Cerebellar cortex (tissue), 1 donor: ENCODE measurements around the gene CLCN5.

ENCODE experiments used
- DNase-seq: peaks from one replicate; pipeline ENCODE4 v3.0.0-alpha.2; 2015; ENCODE audit warnings: low spot score

The CLCN5 gene

DNA sequence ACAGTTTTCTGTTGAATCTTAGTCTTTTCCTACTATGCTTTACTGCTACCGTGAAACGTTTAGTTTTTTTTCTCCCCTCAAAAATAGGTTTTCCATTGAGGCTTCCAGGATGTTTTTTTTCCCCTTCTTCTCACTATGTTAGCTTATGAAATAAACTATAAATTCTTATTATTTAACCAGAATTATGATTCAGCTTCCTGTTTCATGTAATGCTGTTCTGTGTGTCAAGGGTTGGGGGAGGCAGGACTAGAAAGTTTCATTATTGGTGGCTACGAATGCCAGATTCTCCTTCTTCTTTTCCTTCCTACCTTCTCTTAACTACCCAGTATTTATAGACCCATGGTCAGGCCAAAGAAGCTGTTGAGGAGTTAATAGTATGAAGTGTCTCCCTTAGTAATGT, 11.8 kb downstream of the CLCN5 start:
- no peak for DNase-seq

DNA sequence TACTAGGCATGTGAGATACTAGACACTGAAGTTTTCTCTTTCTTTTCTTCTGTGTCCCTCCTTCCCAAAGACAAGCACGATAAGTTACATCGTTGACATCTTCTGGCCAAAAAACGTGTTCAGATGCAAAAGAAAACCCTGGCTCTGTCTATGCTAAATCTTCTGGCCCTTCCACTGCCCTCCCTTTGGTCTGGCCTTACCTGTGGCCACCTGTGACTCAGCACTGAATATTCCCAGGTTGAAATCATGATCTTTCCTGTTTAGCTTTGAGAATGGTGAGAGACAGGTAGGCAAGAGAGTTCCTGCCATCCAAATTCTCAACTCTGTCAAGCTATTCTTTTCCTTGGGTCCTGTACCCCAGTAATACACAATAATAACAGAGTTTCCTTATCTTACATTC, 12.3 kb downstream of the CLCN5 start:
- DNase-seq, result no peak

DNA sequence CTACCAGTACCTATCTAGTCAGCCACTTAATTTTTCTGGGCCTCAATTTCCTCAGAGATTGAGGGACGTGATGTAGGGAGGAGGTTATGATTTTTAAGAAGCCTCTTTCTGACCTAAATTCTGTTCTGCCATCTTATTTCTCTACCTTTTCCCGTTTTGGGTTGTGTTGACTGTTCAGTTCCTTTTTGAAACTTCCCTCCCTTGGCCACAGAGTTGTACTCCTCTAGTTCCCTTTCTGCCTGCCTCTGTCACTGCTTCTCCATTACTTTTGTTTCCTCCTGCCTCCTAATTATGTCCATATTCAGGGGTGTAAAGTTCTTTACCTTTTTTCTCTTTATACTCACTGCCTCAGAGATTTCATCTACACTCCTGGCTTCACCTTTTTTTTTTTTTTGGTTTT, 25.4 kb downstream of the CLCN5 start:
- DNase-seq, result no peak

DNA sequence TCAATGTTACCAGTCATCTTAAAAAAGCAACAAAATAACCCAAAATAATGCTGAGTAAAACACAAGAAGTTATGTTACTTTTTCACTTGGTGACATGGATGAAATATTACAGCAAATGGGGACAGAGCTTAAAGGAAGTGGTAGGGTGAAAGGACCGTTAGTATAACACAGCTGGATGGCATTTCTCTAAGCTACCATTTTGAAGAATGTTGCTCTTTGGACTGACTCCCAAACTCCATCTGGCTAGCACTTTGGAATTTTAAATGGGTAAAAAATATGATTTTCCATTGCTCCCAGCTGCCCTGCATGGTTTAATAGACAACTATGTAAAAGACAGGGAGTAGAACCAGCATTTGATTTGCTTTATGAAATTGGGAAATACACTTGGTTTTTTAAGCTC, 27.6 kb downstream of the CLCN5 start:
- DNase-seq, result no peak

DNA sequence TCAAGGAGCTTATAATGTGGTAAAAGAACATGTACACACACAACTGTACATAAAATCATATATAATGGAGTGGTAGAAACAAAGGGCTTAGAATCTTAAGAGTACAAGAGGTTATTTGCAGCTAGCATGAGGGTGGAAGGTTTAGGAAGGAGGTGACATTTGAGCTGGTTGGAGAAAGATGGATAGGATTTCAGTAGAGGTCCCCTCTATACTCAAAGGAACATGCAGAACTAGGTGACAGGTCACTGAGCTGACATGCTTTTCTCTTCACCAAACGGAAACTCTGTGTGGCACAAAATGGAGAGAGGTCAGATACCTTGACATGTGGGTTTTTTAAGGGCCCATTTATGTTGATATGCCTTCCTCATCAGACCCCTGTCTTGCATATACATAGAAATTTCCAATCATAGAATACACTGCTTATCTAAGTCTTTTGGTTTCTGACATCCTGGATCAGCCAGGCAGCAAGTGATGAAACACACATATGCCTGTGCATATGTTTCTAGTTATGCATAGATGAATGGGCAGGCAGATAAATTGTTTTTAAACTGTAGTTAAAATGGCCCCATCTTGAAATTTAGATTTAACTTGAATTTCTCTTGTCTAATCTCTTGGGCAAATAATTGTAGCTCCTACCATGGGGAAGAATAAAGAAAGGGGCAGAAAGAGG, 29.3 kb downstream of the CLCN5 start:
- peak; percentile 40 for DNase-seq

DNA sequence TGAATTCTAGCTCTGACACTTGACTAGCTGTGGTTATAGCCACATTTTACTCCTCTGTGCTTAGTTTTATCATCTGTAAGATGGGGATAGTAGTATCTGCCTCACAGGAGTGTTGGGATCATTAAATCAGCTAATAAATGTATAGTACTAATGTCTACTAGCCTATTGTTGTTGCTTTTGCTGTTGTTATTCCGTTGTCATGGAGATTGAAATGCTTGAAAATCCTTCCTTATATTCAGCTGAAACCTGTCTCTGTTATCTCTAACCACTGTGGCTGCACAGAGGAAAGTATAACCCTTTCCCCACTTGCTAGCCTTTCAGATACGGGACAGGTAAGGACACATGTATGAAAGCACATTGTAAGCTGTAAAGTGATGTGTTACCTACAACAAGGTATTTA, 33.9 kb downstream of the CLCN5 start:
- DNase-seq, result no peak

DNA sequence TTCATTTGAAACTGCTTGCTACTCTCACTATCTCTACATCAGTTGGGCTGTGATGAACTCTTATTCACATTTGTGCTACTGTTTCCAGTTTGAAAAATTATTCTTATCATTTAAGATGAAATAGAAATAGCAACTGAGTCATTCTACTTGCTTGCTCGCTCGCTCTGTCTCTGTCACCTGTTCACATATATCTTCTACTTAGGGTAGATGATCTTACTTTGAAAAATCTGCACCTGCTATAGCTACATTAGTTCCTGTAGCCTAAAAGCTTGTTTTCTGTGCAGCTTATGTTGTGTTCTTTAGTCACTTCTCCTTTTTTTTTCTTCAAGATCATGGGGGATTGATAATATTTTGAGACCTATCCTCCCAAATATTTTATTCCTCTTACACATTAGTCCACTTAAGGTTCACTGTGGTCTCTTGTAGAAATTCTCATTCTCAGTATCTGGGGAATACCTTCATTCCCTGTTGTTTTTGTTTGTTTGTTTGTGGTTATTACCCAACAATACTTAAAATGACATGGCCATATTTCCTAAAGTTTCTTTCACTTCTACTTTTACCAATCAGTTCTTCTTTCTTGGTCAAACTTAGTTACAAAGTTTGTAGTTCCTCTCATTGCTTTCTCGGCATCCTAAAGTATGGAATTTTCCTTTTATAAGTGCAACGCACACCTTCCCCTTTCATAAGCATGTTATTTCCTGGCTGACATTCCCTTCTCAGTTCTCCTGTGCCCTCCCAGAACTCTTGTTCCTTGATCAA, 36.5 kb downstream of the CLCN5 start:
- no peak for DNase-seq

DNA sequence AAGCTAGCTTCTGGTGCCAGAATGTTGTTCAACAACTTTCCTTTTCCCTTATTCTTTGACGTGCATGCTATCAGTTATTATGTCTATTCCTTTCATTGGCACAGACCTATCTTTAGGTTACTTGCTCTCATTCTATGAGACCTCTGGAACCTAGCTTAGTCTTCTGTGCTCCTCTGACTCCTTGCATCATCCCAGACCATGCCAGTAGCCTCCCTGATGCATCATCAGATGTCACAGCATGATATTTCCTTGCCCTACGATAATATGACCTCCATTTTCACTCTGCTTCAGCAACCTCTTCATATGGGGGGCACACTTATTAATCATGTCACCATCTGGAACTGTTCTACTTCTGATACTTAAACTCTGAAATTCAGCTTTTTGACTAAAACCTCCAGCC, 37.2 kb downstream of the CLCN5 start:
- DNase-seq, result no peak

DNA sequence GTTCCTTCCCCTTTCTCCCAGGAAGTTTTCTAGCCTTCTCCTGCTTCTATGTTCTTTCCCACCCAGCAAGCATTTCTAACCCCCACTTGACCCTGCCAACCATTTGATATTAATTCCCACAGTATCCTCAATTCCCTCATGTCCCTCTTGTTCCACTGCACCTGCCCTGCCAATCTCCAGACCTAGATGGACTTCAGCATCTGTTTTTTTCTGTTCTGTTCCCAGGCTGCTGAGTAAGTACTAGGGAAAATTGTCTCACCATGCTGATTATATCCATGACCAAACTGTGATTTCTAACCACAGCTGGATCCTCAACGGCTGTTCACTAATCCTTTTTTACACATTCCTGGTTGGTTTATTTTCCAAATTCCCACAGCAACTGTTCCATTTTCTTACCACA, 37.7 kb downstream of the CLCN5 start:
- DNase-seq, result no peak

DNA sequence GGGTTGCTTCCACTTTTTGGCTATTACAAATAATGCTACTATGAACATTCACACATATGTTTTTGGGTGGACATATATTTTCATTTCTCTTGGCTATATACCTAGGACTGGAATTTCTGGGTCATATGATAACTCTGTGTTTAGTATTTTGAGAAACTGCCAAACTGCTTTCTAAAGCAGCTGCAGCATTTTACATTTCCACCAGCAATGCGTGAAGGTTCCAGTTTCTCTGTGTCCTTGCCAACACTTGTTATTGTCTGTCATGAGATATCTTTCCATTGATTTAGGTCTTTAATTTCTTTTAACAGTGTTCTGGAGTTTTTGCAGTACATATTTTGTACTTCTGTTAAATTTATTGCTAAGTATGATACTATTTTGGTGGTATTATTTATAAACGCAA, 48.3 kb downstream of the CLCN5 start:
- no peak for DNase-seq

DNA sequence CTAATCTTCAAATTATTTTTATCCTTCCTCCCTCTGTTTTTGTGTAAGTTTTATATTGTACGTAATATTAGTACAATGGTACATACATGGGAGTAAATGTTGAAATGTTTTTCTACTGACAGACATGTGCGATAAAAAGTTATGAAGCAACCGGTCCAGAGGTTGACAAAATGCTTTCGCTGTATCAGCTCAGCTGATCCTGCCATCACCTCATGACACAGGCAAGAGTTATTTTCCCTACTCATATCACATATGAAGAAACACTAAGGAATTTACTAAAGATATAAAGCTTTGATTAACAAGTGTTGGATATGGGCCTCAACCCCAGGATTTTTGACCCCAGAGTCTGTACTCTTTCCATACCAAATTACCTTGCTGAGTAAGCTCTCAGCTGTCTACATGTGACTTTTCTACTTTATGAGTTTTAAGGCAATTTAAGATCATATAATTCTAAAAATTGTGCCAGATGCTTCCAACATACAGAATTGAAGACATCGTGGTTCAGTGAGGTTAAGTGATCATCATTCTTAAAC, 50.0 kb downstream of the CLCN5 start:
- DNase-seq, result no peak

DNA sequence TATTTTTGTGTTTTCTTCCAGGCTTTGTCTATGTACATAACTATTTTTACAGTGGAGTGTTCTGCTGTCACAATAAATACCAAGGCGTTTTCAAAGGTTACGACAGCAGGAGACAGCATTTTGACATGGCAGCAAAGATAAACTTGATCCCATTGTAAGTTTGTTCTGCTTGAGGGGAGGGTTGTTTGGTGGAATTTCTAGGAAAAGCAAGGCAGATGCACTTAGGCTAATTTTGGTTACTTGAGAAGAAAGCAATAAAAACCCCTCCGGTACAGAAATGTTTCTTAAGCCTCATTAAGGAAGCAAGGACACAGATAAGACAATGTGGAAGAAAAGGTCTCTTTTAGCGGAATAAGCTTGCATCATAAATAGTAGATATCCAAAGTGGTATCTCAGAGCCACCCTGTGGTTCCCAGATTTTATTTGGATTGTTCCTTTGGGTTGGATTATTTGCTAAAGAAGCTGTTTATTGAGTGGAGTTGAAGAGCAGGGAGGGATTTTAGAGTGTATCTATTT, 54.3 kb downstream of the CLCN5 start:
- no peak for DNase-seq

DNA sequence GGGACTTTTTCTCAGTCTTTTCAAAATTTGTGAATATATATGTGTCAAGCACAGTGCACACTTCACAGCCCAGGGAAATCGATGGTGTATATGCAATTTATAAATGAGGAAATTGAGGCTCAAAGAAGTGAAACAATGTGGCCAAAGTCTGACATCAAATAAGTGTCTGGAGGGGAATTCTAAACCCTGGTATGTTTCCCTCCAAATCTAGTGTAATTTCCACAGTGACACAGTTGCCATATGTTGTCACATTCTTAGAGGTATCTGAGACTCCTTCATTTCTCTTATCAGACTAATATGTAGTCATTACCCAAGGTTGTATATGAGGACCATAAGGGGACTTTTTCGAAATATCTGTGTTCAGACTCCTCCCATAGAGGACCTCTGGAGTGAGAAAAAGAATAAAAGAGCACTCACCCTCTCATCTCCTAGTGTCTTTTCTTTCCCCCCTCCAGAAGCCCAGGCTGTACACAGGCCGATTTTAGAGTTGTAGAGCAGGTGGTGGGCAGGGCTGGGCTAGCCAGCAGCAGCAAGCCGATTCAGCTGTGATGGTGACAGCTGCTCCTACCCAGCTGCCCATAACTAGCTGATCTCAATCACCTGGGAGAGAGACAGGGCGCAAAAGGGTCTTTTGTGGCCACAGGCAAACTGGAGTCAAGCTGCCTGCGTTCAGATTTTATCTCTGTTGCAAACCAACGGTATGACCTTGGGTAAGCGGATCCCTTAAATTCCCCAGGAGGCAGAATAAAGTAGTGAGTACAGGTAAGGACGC, 55.1 kb downstream of the CLCN5 start:
- DNase-seq, result no peak

DNA sequence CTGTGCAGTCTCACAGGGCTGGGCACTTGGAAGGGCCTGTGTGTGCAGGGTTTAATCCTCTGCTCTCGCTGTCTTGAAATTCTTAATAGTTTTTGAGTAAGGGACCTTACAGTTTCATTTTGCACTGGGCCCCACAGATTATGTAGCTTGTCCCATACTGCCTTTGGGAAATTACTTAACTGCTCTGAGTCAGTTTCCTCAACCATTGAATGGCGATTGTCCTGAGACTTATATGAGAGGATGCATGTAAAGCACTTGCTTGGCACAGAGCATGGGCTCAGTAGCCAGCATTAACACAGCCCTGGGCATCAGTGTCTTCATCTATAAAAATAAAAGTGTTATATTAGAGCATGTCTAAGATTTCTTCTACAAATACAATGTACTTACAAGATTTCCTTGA, 55.8 kb downstream of the CLCN5 start:
- no peak for DNase-seq

DNA sequence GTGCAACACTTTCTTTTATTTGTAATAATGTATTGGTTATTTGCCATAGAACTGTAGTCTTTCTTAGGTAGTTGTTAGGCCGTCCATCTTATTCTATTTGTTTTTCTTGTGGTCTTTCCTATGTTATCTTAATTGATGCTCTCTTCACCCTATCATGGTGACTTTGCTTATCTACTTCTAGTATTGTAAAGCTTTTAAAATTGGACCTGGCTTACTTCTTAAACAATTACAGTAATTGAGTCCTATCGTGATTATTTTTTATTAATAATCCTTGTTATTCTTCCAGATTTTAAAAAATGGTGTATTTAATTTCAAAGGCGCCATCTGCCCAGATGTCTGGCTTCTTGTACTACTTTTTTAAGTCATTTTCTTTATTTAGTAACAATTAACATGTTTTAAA, 63.7 kb downstream of the CLCN5 start:
- DNase-seq, result no peak

DNA sequence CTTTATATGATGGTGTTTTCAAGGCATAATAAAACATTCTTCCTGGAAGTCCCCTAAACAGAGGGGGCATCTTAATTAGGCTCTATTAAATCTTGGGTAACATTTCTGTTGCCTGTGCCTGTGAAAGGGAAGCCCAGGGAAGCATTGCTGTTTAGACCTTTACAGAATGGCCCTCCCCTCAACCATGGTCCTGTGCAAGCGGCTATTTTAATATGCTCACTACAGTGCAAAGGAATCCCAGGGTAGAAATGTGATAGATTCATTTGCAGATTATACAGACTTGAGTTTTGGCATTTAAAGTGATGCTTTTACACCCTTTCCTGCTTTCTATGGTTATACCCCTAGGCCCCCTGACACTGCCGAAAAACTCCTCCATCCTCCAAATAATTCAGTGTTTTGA, 65.3 kb downstream of the CLCN5 start:
- DNase-seq, result no peak

DNA sequence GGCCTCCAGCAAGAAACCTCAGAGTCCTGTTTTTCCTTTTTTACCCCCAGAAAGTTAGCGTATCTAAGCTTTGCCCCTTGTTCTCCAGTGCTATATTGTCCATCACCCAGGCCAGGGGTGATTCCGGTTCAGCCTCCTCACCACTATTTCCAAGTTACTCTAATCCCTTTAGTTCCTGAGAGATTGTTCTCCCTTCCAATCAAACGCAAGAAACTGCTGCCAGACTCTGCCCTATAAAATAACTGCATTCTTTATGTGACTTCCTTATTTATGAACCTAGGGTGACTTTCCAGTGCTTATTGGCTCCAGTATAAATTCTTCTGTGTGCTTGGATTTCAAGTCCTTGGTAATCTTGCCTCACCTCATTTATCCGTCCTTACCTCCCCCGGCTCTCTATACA, 65.7 kb downstream of the CLCN5 start:
- no peak for DNase-seq

DNA sequence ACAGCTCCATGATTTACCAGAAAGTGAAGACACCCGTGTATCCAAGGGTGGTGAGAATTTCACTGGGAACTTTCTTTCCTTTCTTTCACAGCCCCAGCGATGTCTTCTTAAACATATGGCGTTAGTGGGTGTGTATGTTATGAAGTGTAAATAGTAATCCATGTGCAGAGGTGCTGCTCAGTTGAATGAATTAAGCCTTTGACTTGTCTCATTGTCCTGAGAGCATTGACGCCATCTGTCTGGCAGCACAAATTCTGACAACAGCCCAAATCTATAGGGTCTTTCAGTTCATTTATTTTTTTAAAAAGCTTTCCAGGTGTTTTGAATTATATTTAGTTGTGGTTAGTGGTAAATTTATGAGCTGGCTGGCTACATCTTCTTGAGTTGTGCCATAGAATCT, 69.4 kb downstream of the CLCN5 start:
- no peak for DNase-seq

DNA sequence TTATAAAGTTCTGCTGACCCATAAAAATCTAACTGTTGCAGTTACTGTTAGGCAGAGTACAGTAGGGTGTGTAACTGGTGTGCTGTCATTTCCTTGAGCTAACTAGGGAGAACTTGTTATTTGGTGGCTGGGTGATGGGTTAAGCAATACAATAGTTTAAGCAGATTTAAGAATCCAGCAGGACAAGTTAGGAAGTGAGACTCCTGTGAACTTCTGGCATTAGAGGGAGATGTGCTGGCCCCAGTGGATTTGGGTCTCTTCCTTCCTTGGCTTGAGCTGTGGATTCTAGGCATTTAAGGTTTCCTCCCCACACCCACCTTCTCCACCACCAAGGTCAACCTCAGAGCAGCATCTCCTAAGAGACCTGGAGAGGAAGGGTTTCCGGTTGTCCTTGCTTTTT, 70.5 kb downstream of the CLCN5 start:
- DNase-seq, result no peak

DNA sequence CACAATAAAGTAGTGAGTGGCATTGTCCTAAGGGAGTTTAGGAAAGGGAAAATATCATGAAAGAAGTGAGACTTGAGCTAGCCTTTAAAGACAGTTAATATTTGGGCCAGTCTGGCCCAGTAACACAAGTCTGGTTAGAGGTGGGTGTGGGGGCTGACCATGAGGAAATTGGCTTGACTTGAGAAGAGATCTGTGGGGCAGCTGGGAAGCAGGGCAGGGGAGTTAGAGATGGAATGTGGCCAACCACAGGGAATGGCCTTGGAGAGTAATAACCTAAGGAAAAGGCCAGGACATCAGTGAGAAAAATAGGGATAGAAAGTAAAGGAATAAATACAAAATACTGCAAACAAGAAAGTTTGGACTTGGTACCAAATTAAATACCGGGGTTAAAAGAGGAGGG, 71.3 kb downstream of the CLCN5 start:
- no peak for DNase-seq

DNA sequence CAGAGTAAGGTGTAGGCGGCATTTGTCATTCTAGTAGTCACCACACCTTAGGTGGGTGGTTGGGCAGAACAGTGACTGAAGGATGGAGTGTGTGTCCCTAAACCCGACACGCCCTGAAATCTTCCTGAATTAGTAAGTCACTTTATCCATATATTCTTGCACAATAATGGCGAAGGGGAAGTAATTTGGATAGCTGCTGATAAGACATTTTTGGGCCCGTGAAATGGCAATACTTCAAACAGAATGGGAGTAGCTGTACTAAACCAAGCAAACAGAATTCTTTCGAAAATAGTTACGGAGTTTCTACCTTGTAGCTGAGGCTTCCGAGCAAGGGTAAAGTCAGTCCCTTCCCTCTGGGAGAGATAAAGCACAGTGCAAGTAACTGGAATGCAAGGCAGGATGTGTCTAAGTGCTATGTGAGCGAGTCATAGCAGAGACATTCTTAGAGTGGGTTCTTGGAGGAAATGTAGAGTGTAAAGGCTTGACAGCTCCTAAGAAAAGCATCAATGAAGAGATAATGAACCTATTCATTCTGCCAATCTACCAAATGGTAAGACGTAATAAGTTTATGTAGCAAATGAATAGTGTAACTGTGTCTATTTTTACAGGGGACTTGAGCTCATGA, 72.8 kb downstream of the CLCN5 start:
- no peak for DNase-seq

DNA sequence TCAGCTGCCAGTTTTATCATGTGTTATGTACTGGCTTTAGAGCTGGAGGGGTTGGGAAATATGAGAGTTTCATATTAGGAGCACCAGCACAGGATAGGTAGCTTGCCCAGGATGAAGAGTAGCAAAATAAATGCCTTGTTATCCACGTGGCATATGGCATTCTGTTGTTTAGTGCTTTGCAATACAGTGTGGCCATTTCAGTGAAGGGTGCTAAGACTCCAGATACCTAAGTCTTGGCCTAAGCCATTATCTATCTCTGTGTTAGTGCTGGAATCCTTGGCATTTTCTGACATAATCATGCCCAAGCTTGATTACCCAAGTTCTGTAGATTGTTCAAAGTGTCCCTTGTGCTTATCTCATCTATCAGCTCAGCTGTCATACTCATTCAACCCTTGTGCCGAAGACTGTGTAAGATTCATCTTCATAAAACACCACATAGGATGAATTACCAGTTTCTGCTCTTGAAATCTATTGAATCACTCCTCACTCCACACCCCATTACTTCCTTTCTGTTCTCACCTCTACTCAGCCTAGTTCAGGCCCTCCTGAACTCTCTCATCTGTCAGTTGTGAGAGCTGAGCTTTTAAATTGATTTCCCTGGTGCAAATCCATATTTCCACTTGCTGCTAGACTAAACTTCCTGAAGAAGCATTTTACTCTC, 73.5 kb downstream of the CLCN5 start:
- DNase-seq, result no peak
